Right ventricle myocardium inferior (tissue), 1 donor: Measurements from ENCODE around the gene AKAP1. TPM values are rescaled to one million over a fixed set of nuclear protein-coding genes. Genes with fewer than 3 reads are reported as not detected.

ENCODE experiments used
- ATAC-seq: fragments of 200-7000 bp; cut with Tn5 transposase; one replicate; pipeline ENCODE4 v1.9.1; 2020; ENCODE audit warnings: mild to moderate bottlenecking, moderate library complexity
- DNase-seq: peaks from one replicate; pipeline ENCODE4 v3.0.0; 2021; ENCODE audit errors: missing footprints
- intact Hi-C: fragments of 100-400 bp; cut with DNase I; formaldehyde crosslinking; loops from one replicate; pipeline ENCODE4 v1.11.0; 2022
- long read RNA-seq: library from polyadenylated mRNA; unstranded; transcript quantifications from one replicate; pipeline ENCODE4 v2.0.0, GENCODE V29; 2021
- total RNA-seq: library from RNA; stranded (reverse); fragmentation: NEBNext Ultra II Directional; extraction: Animal tissue kit (Norgen Biotek cat#: 25700); gene quantifications from one replicate; pipeline ENCODE4 v1.2.1, GENCODE V29; 2021
- donor health status: DM: no; HTN: yes; CAD: no; lungs with severe emphysema.

The AKAP1 gene, protein sequence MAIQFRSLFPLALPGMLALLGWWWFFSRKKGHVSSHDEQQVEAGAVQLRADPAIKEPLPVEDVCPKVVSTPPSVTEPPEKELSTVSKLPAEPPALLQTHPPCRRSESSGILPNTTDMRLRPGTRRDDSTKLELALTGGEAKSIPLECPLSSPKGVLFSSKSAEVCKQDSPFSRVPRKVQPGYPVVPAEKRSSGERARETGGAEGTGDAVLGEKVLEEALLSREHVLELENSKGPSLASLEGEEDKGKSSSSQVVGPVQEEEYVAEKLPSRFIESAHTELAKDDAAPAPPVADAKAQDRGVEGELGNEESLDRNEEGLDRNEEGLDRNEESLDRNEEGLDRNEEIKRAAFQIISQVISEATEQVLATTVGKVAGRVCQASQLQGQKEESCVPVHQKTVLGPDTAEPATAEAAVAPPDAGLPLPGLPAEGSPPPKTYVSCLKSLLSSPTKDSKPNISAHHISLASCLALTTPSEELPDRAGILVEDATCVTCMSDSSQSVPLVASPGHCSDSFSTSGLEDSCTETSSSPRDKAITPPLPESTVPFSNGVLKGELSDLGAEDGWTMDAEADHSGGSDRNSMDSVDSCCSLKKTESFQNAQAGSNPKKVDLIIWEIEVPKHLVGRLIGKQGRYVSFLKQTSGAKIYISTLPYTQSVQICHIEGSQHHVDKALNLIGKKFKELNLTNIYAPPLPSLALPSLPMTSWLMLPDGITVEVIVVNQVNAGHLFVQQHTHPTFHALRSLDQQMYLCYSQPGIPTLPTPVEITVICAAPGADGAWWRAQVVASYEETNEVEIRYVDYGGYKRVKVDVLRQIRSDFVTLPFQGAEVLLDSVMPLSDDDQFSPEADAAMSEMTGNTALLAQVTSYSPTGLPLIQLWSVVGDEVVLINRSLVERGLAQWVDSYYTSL
- total RNA-seq = 226 TPM
- long read RNA-seq, transcript AKAP1-202 (11 exons, 3,970 nt) = major isoform, 257 of 368 reads
- long read RNA-seq, partial matches to known transcripts = 56 of 368 reads
- long read RNA-seq, other reads (novel, unspliced or antisense) = 53 of 368 reads

GRCh38 chr17:57084802-57085447 is at the start of gene AKAP1:
Gene AKAP1, plus strand, starts transcription at chr17:57085246. Its CDS starts 20,219 bp downstream, at chr17:57105465.
- ATAC-seq (peak; percentile 95), DNase-seq (peak; percentile 98)
- intact Hi-C loops = loop anchor here (2.0 kb wide), 1 partner anchor 48 kb away; no protein-coding TSS in a partner anchor

GRCh38 chr17:57035971-57036481 is 49.0 kb upstream of the AKAP1 start:
- no peak for DNase-seq
- ATAC-seq = peak; percentile 52
- intact Hi-C loops = loop anchor here (2.0 kb wide), 2 partner anchors 15 to 49 kb away; partner anchors contain the start of gene AKAP1

GRCh38 chr17:57037411-57037810 is 47.6 kb upstream of the AKAP1 start:
- intact Hi-C loops = loop anchor here (2.0 kb wide), 2 partner anchors 13 to 47 kb away; partner anchors contain the start of gene AKAP1
- no peak for DNase-seq
- no peak for ATAC-seq

- DNase-seq = no peak
- intact Hi-C loops = no loop called here
- ATAC-seq = no peak
These were observed 46.6 kb upstream of the AKAP1 start for GRCh38 chr17:57038486-57038885.

DNA sequence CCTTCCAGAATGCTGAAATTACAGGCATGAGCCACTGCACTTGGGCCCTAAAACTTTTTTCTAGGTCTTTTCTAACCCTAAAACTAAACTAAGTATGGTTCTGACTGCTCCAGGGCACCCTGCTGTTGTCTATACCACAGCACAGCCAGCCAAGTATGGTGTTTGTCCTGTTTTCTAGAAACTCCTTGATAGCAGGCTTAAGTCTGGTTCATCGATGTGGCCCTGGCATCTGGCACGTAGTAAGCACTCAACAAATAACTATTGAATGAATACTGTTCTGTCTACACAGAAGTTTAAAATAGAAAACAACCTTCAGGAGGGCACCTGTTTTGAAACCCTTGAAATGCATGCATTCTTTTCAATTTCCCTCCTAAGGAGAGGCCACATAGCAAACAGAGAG is 44.5 kb upstream of the AKAP1 start:
- DNase-seq (no peak), ATAC-seq (no peak)
- intact Hi-C loops = no loop called here

DNA sequence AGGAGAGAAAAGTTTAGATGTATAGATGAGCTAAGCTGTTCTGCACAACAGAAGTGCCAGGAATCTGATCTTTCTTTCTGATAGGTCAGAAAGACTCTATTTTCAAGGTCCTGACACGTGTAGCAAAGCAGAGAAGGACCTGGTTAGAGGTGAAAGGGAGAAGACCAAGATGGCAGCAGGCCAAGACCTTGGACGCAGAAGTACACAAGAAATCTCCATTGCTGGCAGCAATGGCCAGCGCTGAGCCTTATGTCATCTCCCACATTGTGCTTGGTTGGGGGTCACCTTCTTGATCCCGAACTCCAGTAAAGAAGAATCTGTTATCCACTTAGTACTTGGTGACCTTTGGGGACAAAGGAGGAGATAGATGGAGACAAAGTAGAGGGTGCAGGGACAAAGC is 41.8 kb upstream of the AKAP1 start:
- DNase-seq (no peak), ATAC-seq (no peak)
- intact Hi-C loops = no loop called here

DNA sequence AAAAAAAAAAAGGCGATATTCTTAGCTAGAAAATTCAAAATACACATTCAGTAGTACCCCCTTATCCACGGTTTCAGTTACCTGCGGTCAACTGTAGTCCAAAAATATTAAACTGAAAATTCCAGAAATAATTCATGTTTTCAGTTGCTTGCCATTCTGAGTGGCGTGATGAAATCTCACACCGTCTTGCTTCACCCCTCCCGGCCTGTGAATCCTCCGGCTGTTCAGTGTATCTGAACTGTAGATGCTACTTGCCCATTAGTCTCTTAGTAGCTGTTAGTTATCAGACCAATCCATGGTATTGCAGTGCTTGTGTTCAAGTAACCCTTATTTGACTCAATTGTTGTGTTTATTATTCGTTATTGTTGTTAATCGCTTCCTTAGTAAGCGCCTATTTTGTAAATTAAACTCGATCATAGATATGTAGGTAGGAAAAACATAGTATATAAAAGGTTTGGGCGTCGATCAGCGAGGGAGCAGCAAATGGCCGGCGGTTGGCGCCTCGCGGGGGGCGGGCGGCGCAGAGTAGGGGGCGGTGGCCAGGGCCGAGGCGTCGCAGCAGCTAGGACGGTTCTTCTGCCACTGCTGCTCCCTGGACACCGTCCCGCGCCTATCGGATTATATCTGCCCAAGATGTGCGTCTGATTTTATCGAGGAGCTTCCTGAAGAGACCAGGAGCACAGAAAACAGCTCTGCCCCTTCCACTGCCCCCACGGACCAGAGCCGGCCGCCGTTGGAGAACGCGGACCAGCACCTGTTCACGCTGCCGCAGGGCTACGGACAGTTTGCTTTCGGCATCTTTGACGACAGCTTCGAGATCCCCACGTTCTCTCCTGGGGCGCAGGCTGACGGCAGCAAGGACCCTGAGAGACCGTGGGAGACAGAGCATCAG is 39.8 kb upstream of the AKAP1 start:
- ATAC-seq = peak; percentile 26
- no peak for DNase-seq
- intact Hi-C loops = no loop called here

GRCh38 chr17:57045868-57046704 is 39.0 kb upstream of the AKAP1 start:
- peak; percentile 64 for DNase-seq
- peak; percentile 44 for ATAC-seq
- intact Hi-C loops = no loop called here

DNA sequence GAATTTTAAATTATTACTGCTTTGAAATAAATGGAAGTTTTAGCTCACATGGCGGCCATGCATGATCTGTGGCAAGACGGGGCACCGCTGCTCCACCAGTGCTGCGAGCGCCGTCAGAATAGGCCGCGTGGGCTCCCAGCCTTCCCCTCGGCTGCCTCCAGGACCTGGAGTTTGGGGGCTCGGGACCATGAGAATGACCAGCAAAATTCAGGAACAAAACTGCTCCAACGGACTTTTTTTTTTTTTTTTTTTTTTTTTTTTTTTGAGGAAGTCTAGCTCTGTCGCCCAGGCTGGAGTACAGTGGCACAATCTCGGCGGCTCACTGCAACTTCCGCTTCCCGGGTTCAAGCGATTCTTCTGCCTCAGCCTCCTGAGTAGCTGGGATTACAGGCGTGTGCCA is 38.3 kb upstream of the AKAP1 start:
- ATAC-seq = no peak
- peak; percentile 69 for DNase-seq
- intact Hi-C loops = no loop called here

DNA sequence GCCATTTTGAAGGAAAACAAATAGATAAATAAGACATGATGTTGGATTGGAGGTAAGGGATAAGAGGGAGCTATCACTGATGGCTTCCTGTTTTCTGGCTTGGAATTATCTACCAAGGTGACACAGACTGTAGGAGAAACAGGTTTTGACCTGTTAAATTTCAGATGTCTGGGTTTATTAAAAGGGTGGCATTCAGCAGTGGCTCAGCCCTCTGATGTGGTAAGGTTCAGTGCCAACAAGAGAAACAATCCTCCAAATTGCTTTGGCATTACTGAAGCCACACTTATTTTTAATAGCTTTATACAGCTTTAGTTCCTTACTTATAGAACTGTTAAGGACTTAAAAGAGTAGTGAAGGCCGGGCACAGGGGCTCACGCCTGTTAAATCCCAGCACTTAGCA is 37.0 kb upstream of the AKAP1 start:
- ATAC-seq = no peak
- no peak for DNase-seq
- intact Hi-C loops = no loop called here

GRCh38 chr17:57050306-57050705 is 34.7 kb upstream of the AKAP1 start:
- intact Hi-C loops = loop anchor here (2.0 to 5.0 kb wide), 2 partner anchors 14 to 62 kb away; no protein-coding TSS in a partner anchor
- ATAC-seq = no peak

GRCh38 chr17:57051886-57052361 is 33.1 kb upstream of the AKAP1 start:
- intact Hi-C loops = loop anchor here (2.0 to 5.0 kb wide), 2 partner anchors 15 to 60 kb away; no protein-coding TSS in a partner anchor
- ATAC-seq (peak; percentile 30), DNase-seq (no peak)

More at GRCh38 chr17:57050306-57050705, 34.7 kb upstream of the AKAP1 start:
- DNase-seq = no peak

DNA sequence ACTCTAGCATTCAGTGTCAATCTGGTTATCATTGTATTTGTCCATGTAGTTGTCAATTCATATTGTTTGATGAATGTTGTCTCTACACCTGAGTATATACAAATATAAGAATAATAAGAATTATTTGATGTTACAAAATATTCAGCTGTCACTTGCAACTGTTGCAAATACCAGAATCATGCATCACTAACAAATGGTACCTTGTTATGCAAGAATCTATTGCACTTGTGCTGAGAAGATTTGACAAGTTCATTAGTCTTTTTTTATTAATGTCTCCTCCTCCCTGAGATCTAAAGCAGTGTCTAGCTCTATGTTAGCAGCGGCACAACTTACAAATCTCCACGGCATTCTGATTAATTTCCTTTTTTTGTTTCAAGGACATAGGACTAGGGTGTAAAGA is 22.2 kb upstream of the AKAP1 start:
- intact Hi-C loops = no loop called here
- DNase-seq (no peak), ATAC-seq (no peak)

DNA sequence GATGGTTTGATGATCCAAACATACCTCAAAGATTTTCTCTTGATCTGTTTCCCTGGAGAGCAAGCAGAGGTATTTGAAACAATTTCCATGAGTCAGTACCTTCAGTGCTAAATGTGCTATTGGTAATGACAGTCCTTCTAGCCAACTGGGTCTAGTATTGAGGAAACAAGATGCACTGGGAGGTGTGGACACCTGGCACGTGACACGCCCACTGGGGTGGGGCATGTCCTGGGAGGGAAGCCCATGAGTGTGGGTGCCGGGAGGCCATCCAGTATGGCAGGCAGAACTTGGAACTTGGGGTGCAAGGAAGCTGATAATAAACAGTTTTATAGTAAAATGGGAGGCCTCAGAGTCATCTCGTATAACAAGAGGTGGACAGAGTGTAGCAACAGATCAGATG is 17.9 kb upstream of the AKAP1 start:
- ATAC-seq = no peak
- DNase-seq = no peak
- intact Hi-C loops = no loop called here

GRCh38 chr17:57067781-57068180 is 17.3 kb upstream of the AKAP1 start:
- ATAC-seq = no peak
- intact Hi-C loops = no loop called here
- DNase-seq = no peak

DNA sequence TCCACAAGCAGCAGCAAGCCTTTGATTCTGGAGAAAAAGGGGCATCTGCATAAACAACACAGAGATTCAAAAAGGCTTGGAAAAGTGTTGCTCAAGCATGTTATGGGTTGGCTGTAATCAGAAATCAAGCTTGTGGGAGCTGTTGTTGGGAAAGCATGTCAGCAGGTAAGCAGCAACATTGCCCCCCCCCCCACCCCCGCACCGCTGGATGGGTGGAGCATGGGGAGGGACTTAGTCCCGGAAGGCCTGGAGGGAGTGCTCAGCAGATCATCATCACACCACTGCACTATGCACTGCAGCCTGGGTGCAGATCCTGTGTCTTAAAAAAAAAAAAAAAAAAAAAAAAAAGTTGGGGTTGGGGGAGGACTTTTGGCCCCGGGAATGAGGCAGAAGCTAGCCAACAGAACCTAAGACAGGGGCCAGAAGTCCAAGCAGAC is 16.8 kb upstream of the AKAP1 start:
- ATAC-seq (no peak), DNase-seq (no peak)
- intact Hi-C loops = no loop called here

GRCh38 chr17:57068707-57069106 is 16.3 kb upstream of the AKAP1 start:
- ATAC-seq = no peak
- DNase-seq = no peak
- intact Hi-C loops = no loop called here
